MM.1S (cell line): Measurements from ENCODE around the gene HARS1.

Experiments
- DNase-seq: peaks from one replicate; pipeline ENCODE4 v3.0.0-alpha.2; 2015
- H2AFZ ChIP-seq: fragments of 300-600 bp; sonication (generic); 2 replicates; pipeline ENCODE4 v1.6.0; 2016; ENCODE audit warnings: antibody characterized with exemption, low read length
- H3F3A ChIP-seq: fragments of 300-600 bp; sonication (generic); 2 replicates; pipeline ENCODE4 v1.6.1; 2016; ENCODE audit warnings: mild to moderate bottlenecking, antibody characterized with exemption, low read length, moderate library complexity, mixed read lengths; ENCODE audit not compliant: insufficient read depth
- H3K27ac ChIP-seq: fragments of 300-600 bp; sonication (generic); 2 replicates; pipeline ENCODE4 v1.5.1; 2016; ENCODE audit warnings: mild to moderate bottlenecking, low read length
- H3K27me3 ChIP-seq: fragments of 300-600 bp; sonication (generic); replicated peaks from 2 replicates; pipeline ENCODE4 v1.6.0; 2016; ENCODE audit warnings: low read length; ENCODE audit not compliant: insufficient read depth
- H3K36me3 ChIP-seq: fragments of 300-600 bp; sonication (generic); replicated peaks from 2 replicates; pipeline ENCODE4 v1.6.1; 2016; ENCODE audit warnings: mild to moderate bottlenecking, low read length, mixed read lengths; ENCODE audit not compliant: insufficient read depth
- H3K4me1 ChIP-seq: fragments of 300-600 bp; sonication (generic); 2 replicates; pipeline ENCODE4 v1.6.1; 2016; ENCODE audit warnings: low read length, mixed read lengths
- H3K4me2 ChIP-seq: fragments of 300-600 bp; sonication (generic); 2 replicates; pipeline ENCODE4 v1.6.0; 2016; ENCODE audit warnings: low read depth, low read length
- H3K4me3 ChIP-seq: fragments of 300-600 bp; sonication (generic); 2 replicates; pipeline ENCODE4 v1.5.1; 2016; ENCODE audit warnings: low read length, mixed read lengths
- H3K79me2 ChIP-seq: fragments of 300-600 bp; sonication (generic); 2 replicates; pipeline ENCODE4 v1.6.1; 2016; ENCODE audit warnings: mixed run types, low read length, mixed read lengths
- H3K9ac ChIP-seq: fragments of 300-600 bp; sonication (generic); 2 replicates; pipeline ENCODE4 v1.6.1; 2016; ENCODE audit warnings: low read length, mixed read lengths
- H3K9me2 ChIP-seq: fragments of 300-600 bp; sonication (generic); replicated peaks from 2 replicates; pipeline ENCODE4 v1.6.1; 2016; ENCODE audit warnings: mild to moderate bottlenecking, low read length, mixed read lengths; ENCODE audit not compliant: insufficient read depth
- H3K9me3 ChIP-seq: fragments of 300-600 bp; sonication (generic); replicated peaks from 2 replicates; pipeline ENCODE4 v1.6.1; 2016; ENCODE audit warnings: mild to moderate bottlenecking, low read length, mixed read lengths; ENCODE audit not compliant: insufficient read depth
- H4K20me1 ChIP-seq: fragments of 300-600 bp; sonication (generic); 2 replicates; pipeline ENCODE4 v1.6.1; 2016; ENCODE audit warnings: mild to moderate bottlenecking, low read length, moderate library complexity, mixed read lengths; ENCODE audit not compliant: insufficient read depth
- CTCF ChIP-seq: fragments of 300-600 bp; sonication (generic); IDR thresholded peaks from 2 replicates; pipeline ENCODE4 v1.5.1; 2016; ENCODE audit warnings: antibody characterized with exemption, low read length, mixed read lengths
- EZH2 ChIP-seq: fragments of 300-600 bp; sonication (generic); optimal IDR thresholded peaks from 2 replicates; pipeline ENCODE3; 2017; ENCODE audit warnings: low read depth, mild to moderate bottlenecking, antibody characterized with exemption, low read length, mixed read lengths
- EZH2phosphoT487 ChIP-seq: fragments of 300-600 bp; sonication (generic); IDR thresholded peaks from 2 replicates; pipeline ENCODE4 v1.6.1; 2018; ENCODE audit warnings: antibody characterized with exemption, low read length

HARS1 gene

GRCh38 chr5:140631036-140631417 is 60.1 kb downstream of the HARS1 start:
- no peak for TF ChIP-seq EZH2phosphoT487
- no peak for TF ChIP-seq CTCF
- TF ChIP-seq EZH2: no peak
- Histone ChIP-seq H4K20me1 (no peaks in the 10 kb centered on the region), H3K79me2 (no peaks in the 10 kb centered on the region), H3K36me3 (no peaks in the 10 kb centered on the region), H3K4me2 (no peak overlapping the region), H2AFZ (no peak overlapping the region), H3K27me3 (0 out of 2 replicates have a peak, but pooled peaks cover 6% of the 10 kb centered on the region), H3K4me1 (0 out of 2 replicates have a peak, but pooled peaks cover 2% of the 10 kb centered on the region), H3K4me3 (no peak overlapping the region), H3K27ac (no peak overlapping the region), H3K9me2 (no peaks in the 10 kb centered on the region), H3F3A (peaks cover 8% of the 10 kb centered on the region), H3K9me3 (no peaks in the 10 kb centered on the region), H3K9ac (no peak overlapping the region)
- DNase-seq: no peak

- Histone ChIP-seq H3K9me2 (no peaks in the 10 kb centered on the region), H3K4me2 (no peak overlapping the region), H3K36me3 (no peaks in the 10 kb centered on the region), H3F3A (peaks cover 5% of the 10 kb centered on the region), H3K9me3 (no peaks in the 10 kb centered on the region), H3K27ac (no peak overlapping the region), H4K20me1 (no peaks in the 10 kb centered on the region), H3K27me3 (0 out of 2 replicates have a peak, but pooled peaks cover 6% of the 10 kb centered on the region), H3K79me2 (no peaks in the 10 kb centered on the region), H2AFZ (no peak overlapping the region), H3K4me1 (0 out of 2 replicates have a peak, but pooled peaks cover 2% of the 10 kb centered on the region), H3K9ac (no peak overlapping the region), H3K4me3 (no peak overlapping the region)
- DNase-seq: no peak
- no peak for TF ChIP-seq EZH2
- no peak for TF ChIP-seq EZH2phosphoT487
- no peak for TF ChIP-seq CTCF
Observed at GRCh38 chr5:140630292-140631035, 60.7 kb downstream of the HARS1 start.

- H2AFZ ChIP-seq: no peak overlapping the region
- no peak for DNase-seq
- no peak overlapping the region for H3K9ac ChIP-seq
- H3K27me3 ChIP-seq: 0 out of 2 replicates have a peak, but pooled peaks cover 6% of the 10 kb centered on the region
- H3K27ac ChIP-seq: no peak overlapping the region
- H3K4me2 ChIP-seq: no peak overlapping the region
- no peaks in the 10 kb centered on the region for H3K79me2 ChIP-seq
- H3K36me3 ChIP-seq: no peaks in the 10 kb centered on the region
- H3K4me1 ChIP-seq: 0 out of 2 replicates have a peak, but pooled peaks cover 2% of the 10 kb centered on the region
- no peaks in the 10 kb centered on the region for H3F3A ChIP-seq
- no peaks in the 10 kb centered on the region for H4K20me1 ChIP-seq
- TF ChIP-seq EZH2: no peak
- no peak for TF ChIP-seq EZH2phosphoT487
- TF ChIP-seq CTCF: no peak
- no peak overlapping the region for H3K4me3 ChIP-seq
- no peaks in the 10 kb centered on the region for H3K9me2 ChIP-seq
- H3K9me3 ChIP-seq: no peaks in the 10 kb centered on the region
Observed at GRCh38 chr5:140628711-140629110, 62.5 kb downstream of the HARS1 start.
